Lower leg skin (tissue), 4 donors: ENCODE measurements around the gene CXXC5. TPM values are rescaled to one million over a fixed set of nuclear protein-coding genes. Genes with fewer than 3 reads are reported as not detected.

Source experiments
- DNase-seq, 2 donors: peaks; one replicate each; pipeline ENCODE4 v3.0.0-alpha.2; 2019; ENCODE audit warnings: low spot score in 2 of 2
- H3K4me3 ChIP-seq: fragments of 200-600 bp; sonication (generic); 2 replicates; pipeline ENCODE4 v1.5.1; 2017; ENCODE audit warnings: mild to moderate bottlenecking, low read depth; ENCODE audit not compliant: poor library complexity, severe bottlenecking
- CTCF ChIP-seq, 3 donors: fragments of 450-650 bp; IDR thresholded peaks; one replicate each; pipeline ENCODE4 v1.5.1; 2016; ENCODE audit warnings: antibody characterized with exemption in 3 of 3, mild to moderate bottlenecking in 3 of 3, moderate library complexity in 2 of 3
- POLR2A ChIP-seq, 2 donors: fragments of 450-650 bp; IDR thresholded peaks; one replicate each; pipeline ENCODE4 v1.6.1; 2016 to 2017; ENCODE audit warnings: antibody characterized with exemption in 2 of 2, mild to moderate bottlenecking in 1 of 2, moderate library complexity in 1 of 2
- WGBS, 2 donors: methylation state at CpG; one replicate each; pipeline ENCODE4 v1.1.5; 2018; 5-methylcytosine and 5-hydroxymethylcytosine counted together
- intact Hi-C: fragments of 100-400 bp; cut with DNase I; formaldehyde crosslinking; loops from one replicate; pipeline ENCODE4 v1.15.0; 2023; ENCODE audit warnings: low total_unique reads
- total RNA-seq, 4 donors: library from RNA; depleted of rRNA; stranded (reverse); fragments of >200 nt; gene quantifications; one replicate each; pipeline ENCODE4 v1.1.0, GENCODE V29; 2016

Gene CXXC5
- total RNA-seq, 4 donors from 2014 or later = 36.4 to 69.3 (median 45.2) TPM

- H3K4me3 ChIP-seq = no peak overlapping the region
- no peak for DNase-seq
- intact Hi-C loops = no loop called here
- TF ChIP-seq CTCF (IDR thresholded peaks at IDR 0.05) (no peak), POLR2A (IDR thresholded peaks at IDR 0.05) (no peak)
- 79 to 80% methylated on average over 4 of the region's 4 CpGs for WGBS, 2 donors
Observed at GRCh38 chr5:139675825-139676224, 27.7 kb downstream of the CXXC5 start.

GRCh38 chr5:139676406-139676805 lies 28.3 kb downstream of the CXXC5 start:
- TF ChIP-seq POLR2A (IDR thresholded peaks at IDR 0.05) (no peak), CTCF (IDR thresholded peaks at IDR 0.05) (no peak)
- DNase-seq = no peak
- H3K4me3 ChIP-seq = no peak overlapping the region
- WGBS, 2 donors = 47 to 57% methylated on average over 2 to 3 of the region's 3 CpGs
- intact Hi-C loops = no loop called here

GRCh38 chr5:139676951-139677735 lies 29.0 kb downstream of the CXXC5 start:
- no peak overlapping the region for H3K4me3 ChIP-seq
- 54 to 61% methylated on average over 19 to 29 of the region's 29 CpGs for WGBS, 2 donors
- intact Hi-C loops = no loop called here
- no peak for DNase-seq
- no peak for TF ChIP-seq POLR2A (IDR thresholded peaks at IDR 0.05)
- no peak for TF ChIP-seq CTCF (IDR thresholded peaks at IDR 0.05)

GRCh38 chr5:139677736-139678613 lies 29.8 kb downstream of the CXXC5 start:
- DNase-seq = no peak
- TF ChIP-seq POLR2A (IDR thresholded peaks at IDR 0.05) (no peak), CTCF (IDR thresholded peaks at IDR 0.05) (no peak)
- no peak overlapping the region for H3K4me3 ChIP-seq
- WGBS, 2 donors = 69 to 89% methylated on average over 20 to 22 of the region's 22 CpGs
- intact Hi-C loops = no loop called here

- no peak for TF ChIP-seq CTCF (IDR thresholded peaks at IDR 0.05)
- no peak for TF ChIP-seq POLR2A (IDR thresholded peaks at IDR 0.05)
- no peak overlapping the region for H3K4me3 ChIP-seq
- 75 to 79% methylated on average over 14 to 16 of the region's 17 CpGs for WGBS, 2 donors
- DNase-seq = no peak
- intact Hi-C loops = no loop called here
Observed at GRCh38 chr5:139678751-139679750, 30.9 kb downstream of the CXXC5 start.
